SU-DHL-6 (cell line): Measurements from ENCODE around the gene FLNB.

Source experiments
- H2AFZ ChIP-seq: fragments of 200-600 bp; sonication (generic); 2 replicates; pipeline ENCODE4 v1.6.1; 2014; ENCODE audit warnings: low read depth, mild to moderate bottlenecking, moderate library complexity, mixed read lengths, antibody characterized with exemption, low read length; ENCODE audit not compliant: severe bottlenecking
- H3F3A ChIP-seq: fragments of 200-600 bp; shearing (Covaris generic); 2 replicates; pipeline ENCODE4 v1.6.0; 2016; ENCODE audit warnings: antibody characterized with exemption, mild to moderate bottlenecking; ENCODE audit not compliant: insufficient read depth
- H3K27ac ChIP-seq: fragments of 200-600 bp; sonication (generic); 2 replicates; pipeline ENCODE4 v1.5.1; 2016; ENCODE audit warnings: low read depth, mild to moderate bottlenecking, low read length, moderate library complexity, mixed read lengths
- H3K27me3 ChIP-seq: fragments of 200-600 bp; sonication (generic), shearing (Covaris generic); 2 replicates; pipeline ENCODE4 v1.6.0; 2014; ENCODE audit warnings: mild to moderate bottlenecking, low read length
- H3K36me3 ChIP-seq: fragments of 200-600 bp; sonication (generic); 2 replicates; pipeline ENCODE4 v1.6.1; 2014; ENCODE audit warnings: mild to moderate bottlenecking, low read length, mixed read lengths
- H3K4me2 ChIP-seq: fragments of 300-600, 200-600 bp; shearing (Covaris generic), sonication (generic); 2 replicates; pipeline ENCODE4 v1.6.0; 2014; ENCODE audit warnings: low read length, low read depth, mild to moderate bottlenecking; ENCODE audit not compliant: poor library complexity, severe bottlenecking
- H3K4me3 ChIP-seq: fragments of 200-600 bp; sonication (generic); 2 replicates; pipeline ENCODE4 v1.5.1; 2014; ENCODE audit warnings: antibody characterized with exemption, low read length, mild to moderate bottlenecking, mixed read lengths; ENCODE audit not compliant: insufficient read depth, poor library complexity, severe bottlenecking
- H3K79me2 ChIP-seq: fragments of 200-600 bp; sonication (generic); 2 replicates; pipeline ENCODE4 v1.6.1; 2014; ENCODE audit warnings: mild to moderate bottlenecking, low read length, moderate library complexity; ENCODE audit not compliant: insufficient read depth
- H3K9ac ChIP-seq: fragments of 200-600 bp; sonication (generic); 2 replicates; pipeline ENCODE4 v1.7.0; 2014; ENCODE audit warnings: mild to moderate bottlenecking, low read length
- H3K9me2 ChIP-seq: fragments of 200-600 bp; sonication (generic); replicated peaks from 2 replicates; pipeline ENCODE4 v1.6.1; 2014; ENCODE audit warnings: low read length; ENCODE audit not compliant: insufficient read depth
- H3K9me3 ChIP-seq: fragments of 200-600 bp; sonication (generic); 2 replicates; pipeline ENCODE4 v1.6.1; 2014; ENCODE audit warnings: low read length, mixed read lengths; ENCODE audit not compliant: insufficient read depth
- H4K20me1 ChIP-seq: fragments of 200-600 bp; sonication (generic); 2 replicates; pipeline ENCODE4 v1.6.1; 2014; ENCODE audit warnings: low read depth, mild to moderate bottlenecking, antibody characterized with exemption, low read length, moderate library complexity, mixed read lengths
- EZH2phosphoT487 ChIP-seq: fragments of 200-600 bp; sonication (generic), shearing (Covaris generic); conservative IDR thresholded peaks from 2 replicates; pipeline ENCODE4 v1.6.1; 2018; ENCODE audit warnings: mild to moderate bottlenecking, antibody characterized with exemption, low read length, moderate library complexity, mixed read lengths
- TF ChIP-seq, protein P1 (sequence below): fragments of 200-600 bp; sonication (generic); IDR thresholded peaks from one replicate; pipeline ENCODE4 v1.5.1; 2017; ENCODE audit warnings: antibody characterized with exemption, mild to moderate bottlenecking, low read length, moderate library complexity; ENCODE audit not compliant: insufficient read depth, poor library complexity, severe bottlenecking

FLNB gene

DNA sequence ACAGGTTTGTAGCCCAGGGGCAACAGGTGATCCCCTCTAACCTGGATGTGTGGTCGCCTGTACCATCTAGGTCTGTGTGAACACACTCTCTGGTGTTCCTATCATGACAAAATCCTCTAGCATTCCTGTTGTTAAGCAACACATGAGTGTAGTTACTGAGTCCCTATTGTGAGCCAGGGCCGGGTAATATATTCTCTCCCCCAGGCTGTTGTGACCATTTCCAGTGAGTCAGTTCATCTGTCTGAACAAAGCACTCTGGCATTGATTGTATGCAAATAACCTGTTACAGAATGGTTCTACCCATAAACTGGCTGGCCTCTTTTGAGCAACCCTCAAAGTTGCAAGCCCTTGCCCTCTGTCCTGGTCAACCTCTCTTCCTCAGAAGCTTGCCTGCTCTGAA is 2.6 kb upstream of the FLNB start:
- Histone ChIP-seq H3K9me3 (no peaks in the 10 kb centered on the region), H3K36me3 (no peaks in the 10 kb centered on the region), H3K27ac (no peak overlapping the region), H2AFZ (no peak overlapping the region), H3F3A (no peaks in the 10 kb centered on the region), H3K4me2 (no peak overlapping the region), H3K4me3 (no peak overlapping the region), H3K27me3 (no peaks in the 10 kb centered on the region), H4K20me1 (no peaks in the 10 kb centered on the region), H3K79me2 (no peaks in the 10 kb centered on the region), H3K9me2 (no peaks in the 10 kb centered on the region), H3K9ac (no peak overlapping the region)
- TF ChIP-seq EZH2phosphoT487, result no peak
- TF ChIP-seq, protein P1, sequence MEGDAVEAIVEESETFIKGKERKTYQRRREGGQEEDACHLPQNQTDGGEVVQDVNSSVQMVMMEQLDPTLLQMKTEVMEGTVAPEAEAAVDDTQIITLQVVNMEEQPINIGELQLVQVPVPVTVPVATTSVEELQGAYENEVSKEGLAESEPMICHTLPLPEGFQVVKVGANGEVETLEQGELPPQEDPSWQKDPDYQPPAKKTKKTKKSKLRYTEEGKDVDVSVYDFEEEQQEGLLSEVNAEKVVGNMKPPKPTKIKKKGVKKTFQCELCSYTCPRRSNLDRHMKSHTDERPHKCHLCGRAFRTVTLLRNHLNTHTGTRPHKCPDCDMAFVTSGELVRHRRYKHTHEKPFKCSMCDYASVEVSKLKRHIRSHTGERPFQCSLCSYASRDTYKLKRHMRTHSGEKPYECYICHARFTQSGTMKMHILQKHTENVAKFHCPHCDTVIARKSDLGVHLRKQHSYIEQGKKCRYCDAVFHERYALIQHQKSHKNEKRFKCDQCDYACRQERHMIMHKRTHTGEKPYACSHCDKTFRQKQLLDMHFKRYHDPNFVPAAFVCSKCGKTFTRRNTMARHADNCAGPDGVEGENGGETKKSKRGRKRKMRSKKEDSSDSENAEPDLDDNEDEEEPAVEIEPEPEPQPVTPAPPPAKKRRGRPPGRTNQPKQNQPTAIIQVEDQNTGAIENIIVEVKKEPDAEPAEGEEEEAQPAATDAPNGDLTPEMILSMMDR, result no peak

DNA sequence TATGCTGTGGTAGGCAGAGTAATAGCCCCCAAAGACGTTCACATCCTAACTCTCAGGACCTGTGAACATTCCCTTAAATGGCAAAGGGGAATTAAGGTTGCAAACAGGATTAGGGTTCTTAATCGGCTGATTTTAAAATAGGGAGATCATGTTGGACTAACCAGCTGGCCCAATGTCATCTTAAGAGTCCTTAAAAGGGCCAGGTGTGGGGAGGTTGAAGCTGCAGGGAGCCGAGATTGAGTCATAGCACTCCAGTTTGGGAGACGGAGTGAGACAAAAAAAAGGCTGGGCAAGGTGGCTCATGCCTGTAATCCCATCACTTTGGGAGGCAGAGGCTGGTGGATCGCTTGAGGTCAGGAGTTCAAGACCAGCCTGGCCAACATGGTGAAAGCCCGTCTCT is 1.6 kb upstream of the FLNB start:
- Histone ChIP-seq H3K4me3 (no peak overlapping the region), H3K4me2 (no peak overlapping the region), H3K9me3 (no peaks in the 10 kb centered on the region), H4K20me1 (no peaks in the 10 kb centered on the region), H3K36me3 (no peaks in the 10 kb centered on the region), H3K27me3 (no peaks in the 10 kb centered on the region), H3K9me2 (no peaks in the 10 kb centered on the region), H3K9ac (no peak overlapping the region), H3K27ac (no peak overlapping the region), H2AFZ (no peak overlapping the region), H3F3A (no peaks in the 10 kb centered on the region), H3K79me2 (no peaks in the 10 kb centered on the region)
- no peak for TF ChIP-seq EZH2phosphoT487
- TF ChIP-seq, protein P1, result no peak

DNA sequence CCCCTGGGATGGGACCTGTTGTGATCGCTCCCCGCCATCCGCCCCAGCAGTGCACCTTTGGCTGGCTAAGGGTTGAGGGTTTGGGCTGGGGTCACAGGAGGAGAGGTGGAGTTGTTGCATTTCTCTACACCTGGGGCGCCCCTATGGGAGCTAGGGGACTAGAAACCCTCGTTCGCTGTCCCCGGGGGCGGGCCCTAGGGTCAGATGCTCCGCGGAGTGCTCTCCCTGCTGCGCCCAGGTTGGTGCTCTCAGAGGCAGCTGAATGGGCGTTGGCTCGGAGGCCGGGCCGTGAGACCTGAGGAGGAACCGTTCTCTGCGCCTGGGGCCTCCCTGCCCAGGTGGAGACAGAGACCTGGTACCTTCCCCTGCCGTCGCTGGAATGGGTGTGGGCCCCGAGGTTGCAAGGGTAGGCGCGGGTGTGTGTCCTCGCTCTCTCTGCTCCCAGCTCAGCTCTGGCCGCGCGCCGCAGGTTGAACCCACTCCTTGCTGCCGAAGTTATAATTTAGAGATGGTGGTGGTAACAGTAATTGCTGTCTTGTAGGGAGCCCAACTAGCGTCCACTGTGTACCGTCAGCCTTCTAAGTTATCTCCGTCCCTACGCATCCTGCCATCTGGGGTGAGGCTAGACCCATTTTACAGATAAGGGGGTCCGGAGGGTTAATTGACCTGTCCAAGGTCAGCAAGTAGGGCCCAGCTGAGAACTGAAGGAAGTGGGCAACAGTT is 965 bp downstream of the FLNB start:
- Histone ChIP-seq H4K20me1 (no peaks in the 10 kb centered on the region), H3K36me3 (no peaks in the 10 kb centered on the region), H2AFZ (peak overlapping the region; percentile 96)

More for the DNA sequence above, 965 bp downstream of the FLNB start:
- Histone ChIP-seq H3K4me2 (peak overlapping the region; percentile 60), H3K4me3 (peak overlapping the region; percentile 89), H3K9me3 (no peaks in the 10 kb centered on the region), H3K79me2 (no peaks in the 10 kb centered on the region), H3K27ac (no peak overlapping the region), H3K27me3 (no peaks in the 10 kb centered on the region), H3F3A (no peaks in the 10 kb centered on the region), H3K9ac (peak overlapping the region; percentile 78), H3K9me2 (no peaks in the 10 kb centered on the region)
- TF ChIP-seq, protein P1, result no peak
- TF ChIP-seq EZH2phosphoT487, result no peak
